Embryonic facial prominence (tissue), 1 donor: Measurements from ENCODE around the gene ABHD17C.

ENCODE experiments used
- DNase-seq: peaks from one replicate; pipeline ENCODE4 v3.0.0-alpha.2; 2016; ENCODE audit errors: extremely low spot score

The ABHD17C gene

GRCh38 chr15:80689716-80690115 lies 5.4 kb upstream of the ABHD17C start:
- no peak for DNase-seq

- DNase-seq = no peak
These were observed 3.5 kb upstream of the ABHD17C start for GRCh38 chr15:80691575-80691974.

GRCh38 chr15:80693682-80694610 lies 1.2 kb upstream of the ABHD17C start:
- DNase-seq = peak; percentile 27

- no peak for DNase-seq
These were observed 455 bp upstream of the ABHD17C start for GRCh38 chr15:80694611-80695098.

GRCh38 chr15:80695911-80696661 lies 976 bp downstream of the ABHD17C start:
- no peak for DNase-seq

GRCh38 chr15:80697075-80697685 lies 2.1 kb downstream of the ABHD17C start:
- no peak for DNase-seq

GRCh38 chr15:80698676-80699075 lies 3.6 kb downstream of the ABHD17C start:
- no peak for DNase-seq

- DNase-seq = no peak
These were observed 4.9 kb downstream of the ABHD17C start for GRCh38 chr15:80699981-80700380.

GRCh38 chr15:80701676-80702311 lies 6.7 kb downstream of the ABHD17C start:
- no peak for DNase-seq

GRCh38 chr15:80703081-80703480 lies 8.0 kb downstream of the ABHD17C start:
- no peak for DNase-seq

- no peak for DNase-seq
These were observed 8.9 kb downstream of the ABHD17C start for GRCh38 chr15:80703965-80704364.

GRCh38 chr15:80706161-80706560 lies 11.1 kb downstream of the ABHD17C start:
- DNase-seq = no peak

- no peak for DNase-seq
These were observed 14.4 kb downstream of the ABHD17C start for GRCh38 chr15:80709542-80709941.

GRCh38 chr15:80710635-80711554 lies 15.8 kb downstream of the ABHD17C start:
- no peak for DNase-seq

GRCh38 chr15:80711886-80712285 lies 16.8 kb downstream of the ABHD17C start:
- DNase-seq = no peak

- DNase-seq = no peak
These were observed 17.8 kb downstream of the ABHD17C start for GRCh38 chr15:80712956-80713355.

- DNase-seq = no peak
These were observed 26.4 kb downstream of the ABHD17C start for GRCh38 chr15:80721476-80721875.

GRCh38 chr15:80722811-80723210 lies 27.7 kb downstream of the ABHD17C start:
- DNase-seq = no peak

- no peak for DNase-seq
These were observed 32.1 kb downstream of the ABHD17C start for GRCh38 chr15:80727196-80727595.

GRCh38 chr15:80727596-80727995 lies 32.5 kb downstream of the ABHD17C start:
- no peak for DNase-seq

GRCh38 chr15:80730387-80730786 lies 35.3 kb downstream of the ABHD17C start:
- no peak for DNase-seq
